LHCN-M2 (cell line): ENCODE results near the gene FBN2. TPM values are rescaled to one million over a fixed set of nuclear protein-coding genes. Genes with fewer than 3 reads are reported as not detected.
A peak's percentile ranks its signal among the peaks of the same experiment; 100 is the strongest.
"Not testable (repeated sequence)": the region's sequence is repeated elsewhere in the genome, so short reads cannot be mapped to it uniquely, and the experiment has no call there.

ENCODE experiments used
- DNase-seq: peaks from one replicate; pipeline ENCODE4 v3.0.0-alpha.2; 2012; ENCODE audit warnings: low read depth
- total RNA-seq: library from RNA; depleted of rRNA; stranded (reverse); fragments of >200 nt; gene quantifications from 2 replicates; pipeline ENCODE4 v1.2.3, GENCODE V29; 2014

Gene FBN2
- total RNA-seq, 1 experiment from 2014 or later = 25.4 TPM

GRCh38 chr5:128478386-128479368 is 59.4 kb downstream of the FBN2 start:
- DNase-seq = no peak

- DNase-seq = no peak
These were observed 60.1 kb downstream of the FBN2 start for GRCh38 chr5:128477944-128478343.

- no peak for DNase-seq
These were observed 62.4 kb downstream of the FBN2 start for GRCh38 chr5:128475693-128476092.

- DNase-seq = no peak
These were observed 65.1 kb downstream of the FBN2 start for GRCh38 chr5:128472919-128473318.

- DNase-seq = no peak
These were observed 66.0 kb downstream of the FBN2 start for GRCh38 chr5:128472036-128472435.

GRCh38 chr5:128470663-128471062 is 67.4 kb downstream of the FBN2 start:
- no peak for DNase-seq

- DNase-seq = no peak
These were observed 68.1 kb downstream of the FBN2 start for GRCh38 chr5:128469912-128470311.

GRCh38 chr5:128466980-128467379 is 71.1 kb downstream of the FBN2 start:
- DNase-seq = no peak

- DNase-seq = peak; percentile 22
These were observed 71.5 kb downstream of the FBN2 start for GRCh38 chr5:128466554-128466953.

- DNase-seq = no peak
These were observed 73.4 kb downstream of the FBN2 start for GRCh38 chr5:128464596-128464995.

- DNase-seq = no peak
These were observed 75.7 kb downstream of the FBN2 start for GRCh38 chr5:128462330-128462729.

- DNase-seq = not testable (repeated sequence)
These were observed 80.7 kb downstream of the FBN2 start for GRCh38 chr5:128457147-128457915.

- peak; percentile 35 for DNase-seq
These were observed 82.1 kb downstream of the FBN2 start for GRCh38 chr5:128455841-128456361.

GRCh38 chr5:128453121-128453520 is 84.9 kb downstream of the FBN2 start:
- no peak for DNase-seq

- not testable (repeated sequence) for DNase-seq
These were observed 90.8 kb downstream of the FBN2 start for GRCh38 chr5:128447224-128447623.

GRCh38 chr5:128441941-128442350 is 96.1 kb downstream of the FBN2 start:
- DNase-seq = no peak

GRCh38 chr5:128441165-128441564 is 96.9 kb downstream of the FBN2 start:
- DNase-seq = no peak

GRCh38 chr5:128436749-128437188 is 101.3 kb downstream of the FBN2 start:
- peak; percentile 90 for DNase-seq

GRCh38 chr5:128435861-128436260 is 102.2 kb downstream of the FBN2 start:
- DNase-seq = no peak

- DNase-seq = no peak
These were observed 103.1 kb downstream of the FBN2 start for GRCh38 chr5:128434993-128435392.

- DNase-seq = no peak
These were observed 105.1 kb downstream of the FBN2 start for GRCh38 chr5:128432913-128433440.

- DNase-seq = no peak
These were observed 110.1 kb downstream of the FBN2 start for GRCh38 chr5:128427921-128428320.
